PC-3 (cell line): ENCODE results near the gene KIF6. TPM values are rescaled to one million over a fixed set of nuclear protein-coding genes. Genes with fewer than 3 reads are reported as not detected.

Experiments used
- ATAC-seq: fragments of 200-7000 bp; cut with Tn5 transposase; 2 replicates; pipeline ENCODE4 v1.9.1; 2020; ENCODE audit warnings: mild to moderate bottlenecking, moderate library complexity
- BruUV-seq: library from RNA; stranded (reverse); fragments of 400-500 nt; replicated peaks from 2 replicates; lab custom pipeline; 2021; lab: Mats Ljungman, UMichigan
- CTCF ChIA-PET: fragments of 300-600 bp; sonication (Branson Sonifier 250); formaldehyde crosslinking; loops from one replicate; lab custom pipeline; 2022; ENCODE audit warnings: antibody characterized with exemption; lab: Charles Lee
- POLR2A ChIA-PET: fragments of 300-600 bp; sonication (Branson Sonifier 250); formaldehyde crosslinking; loops from one replicate; lab custom pipeline; 2022; ENCODE audit warnings: antibody characterized with exemption; ENCODE audit not compliant: unreplicated experiment; lab: Charles Lee
- DNase-seq: peaks from one replicate; pipeline ENCODE4 v3.0.0-alpha.2; 2015
- H2AFZ ChIP-seq: fragments of 300-600 bp; sonication (generic); 2 replicates; pipeline ENCODE4 v1.6.0; 2016; ENCODE audit warnings: antibody characterized with exemption, low read length
- H3F3A ChIP-seq: fragments of 300-600 bp; sonication (generic); one replicate; pipeline ENCODE4 v1.6.0; 2017; ENCODE audit warnings: antibody characterized with exemption, low read length, control low read depth, mild to moderate bottlenecking; ENCODE audit not compliant: unreplicated experiment
- H3K27ac ChIP-seq: fragments of 300-600 bp; sonication (generic); 2 replicates; pipeline ENCODE4 v1.5.1; 2016; ENCODE audit warnings: mild to moderate bottlenecking, low read length
- H3K27me3 ChIP-seq: fragments of 300-600 bp; sonication (generic); 2 replicates; pipeline ENCODE4 v1.6.1; 2016; ENCODE audit warnings: low read length, mixed read lengths
- H3K36me3 ChIP-seq: fragments of 300-600 bp; sonication (generic); 2 replicates; pipeline ENCODE4 v1.6.1; 2016; ENCODE audit warnings: low read depth, mixed run types, low read length, mixed read lengths
- H3K4me1 ChIP-seq: fragments of 300-600 bp; sonication (generic); 2 replicates; pipeline ENCODE4 v1.5.1; 2016; ENCODE audit warnings: low read length; ENCODE audit not compliant: insufficient read depth
- H3K4me2 ChIP-seq: fragments of 300-600 bp; sonication (generic); 2 replicates; pipeline ENCODE4 v1.6.0; 2016; ENCODE audit warnings: low read length
- H3K4me3 ChIP-seq: fragments of 300-600 bp; sonication (generic); 2 replicates; pipeline ENCODE4 v1.5.1; 2016; ENCODE audit warnings: mild to moderate bottlenecking, low read length, mixed read lengths
- H3K79me2 ChIP-seq: fragments of 300-600 bp; sonication (generic); 2 replicates; pipeline ENCODE4 v1.6.1; 2017; ENCODE audit warnings: low read length, mixed read lengths
- H3K9ac ChIP-seq: fragments of 300-600 bp; sonication (generic); 2 replicates; pipeline ENCODE4 v1.6.0; 2016; ENCODE audit warnings: mild to moderate bottlenecking, low read length
- H3K9me2 ChIP-seq: fragments of 300-600 bp; sonication (generic); replicated peaks from 2 replicates; pipeline ENCODE4 v1.6.1; 2016; ENCODE audit warnings: mixed run types, low read length, mixed read lengths
- H3K9me3 ChIP-seq: fragments of 300-600 bp; sonication (generic); 2 replicates; pipeline ENCODE4 v1.6.1; 2016; ENCODE audit warnings: low read length, mixed read lengths
- H4K20me1 ChIP-seq: fragments of 300-600 bp; sonication (generic); 2 replicates; pipeline ENCODE4 v1.6.1; 2016; ENCODE audit warnings: low read length, mixed read lengths
- CTCF ChIP-seq: fragments of 300-600 bp; sonication (generic); conservative IDR thresholded peaks from 2 replicates; pipeline ENCODE4 v1.5.1; 2017; ENCODE audit warnings: antibody characterized with exemption, low read depth, mild to moderate bottlenecking, low read length
- EZH2 ChIP-seq: fragments of 300-600 bp; sonication (generic); IDR thresholded peaks from one replicate; pipeline ENCODE4 v1.6.1; 2017; ENCODE audit warnings: antibody characterized with exemption, mild to moderate bottlenecking, low read length; ENCODE audit not compliant: unreplicated experiment
- EZH2phosphoT487 ChIP-seq: fragments of 300-600 bp; sonication (generic); IDR thresholded peaks from 2 replicates; pipeline ENCODE4 v1.6.1; 2018; ENCODE audit warnings: mild to moderate bottlenecking, antibody characterized with exemption, low read length, borderline replicate concordance
- intact Hi-C: fragments of 100-400 bp; cut with micrococcal nuclease; formaldehyde crosslinking; loops from 2 replicates; pipeline ENCODE4 v1.9.0; 2023
- total RNA-seq: library from RNA; depleted of rRNA; stranded (reverse); fragments of >200 nt; gene quantifications from 2 replicates; pipeline ENCODE4 v1.2.3, GENCODE V29; 2014

The KIF6 gene
- total RNA-seq, 1 experiment from 2014 or later: 0.07 TPM

GRCh38 chr6:39391182-39391581, 334.0 kb downstream of the KIF6 start:
- no peak overlapping the region for H3K27ac ChIP-seq
- no peaks in the 10 kb centered on the region for H3K79me2 ChIP-seq
- no TSS peak for BruUV-seq
- H3K36me3 ChIP-seq: no peaks in the 10 kb centered on the region
- no peak overlapping the region for H3K4me3 ChIP-seq
- no peak for TF ChIP-seq EZH2phosphoT487
- TF ChIP-seq EZH2: no peak
- TF ChIP-seq CTCF: no peak
- H3K9me2 ChIP-seq: no peaks in the 10 kb centered on the region
- H3K9me3 ChIP-seq: no peaks in the 10 kb centered on the region
- intact Hi-C loops: no loop called here
- no peaks in the 10 kb centered on the region for H3K4me1 ChIP-seq
- ChIA-PET POLR2A (no interaction called here), CTCF (no interaction called here)
- H2AFZ ChIP-seq: no peak overlapping the region
- H3K4me2 ChIP-seq: no peak overlapping the region
- H4K20me1 ChIP-seq: no peaks in the 10 kb centered on the region
- ATAC-seq: no peak
- peaks cover 42% of the 10 kb centered on the region for H3K27me3 ChIP-seq
- no peak for DNase-seq
- no peaks in the 10 kb centered on the region for H3F3A ChIP-seq
- H3K9ac ChIP-seq: no peak overlapping the region

- H3K36me3 ChIP-seq: no peaks in the 10 kb centered on the region
- H3K9ac ChIP-seq: no peak overlapping the region
- no peak overlapping the region for H3K27ac ChIP-seq
- BruUV-seq: no TSS peak
- no peak overlapping the region for H2AFZ ChIP-seq
- ChIA-PET POLR2A (no interaction called here), CTCF (no interaction called here)
- no peak overlapping the region for H3K4me2 ChIP-seq
- no peaks in the 10 kb centered on the region for H3K79me2 ChIP-seq
- intact Hi-C loops: no loop called here
- no peak overlapping the region for H3K4me3 ChIP-seq
- no peaks in the 10 kb centered on the region for H3K9me2 ChIP-seq
- no peaks in the 10 kb centered on the region for H3F3A ChIP-seq
- no peaks in the 10 kb centered on the region for H3K9me3 ChIP-seq
- H3K27me3 ChIP-seq: peaks cover 38% of the 10 kb centered on the region
- no peaks in the 10 kb centered on the region for H4K20me1 ChIP-seq
- ATAC-seq: no peak
- H3K4me1 ChIP-seq: no peaks in the 10 kb centered on the region
- DNase-seq: no peak
- TF ChIP-seq EZH2: no peak
- TF ChIP-seq EZH2phosphoT487: no peak
- TF ChIP-seq CTCF: no peak
Measured at GRCh38 chr6:39389484-39389767, 335.8 kb downstream of the KIF6 start.

- intact Hi-C loops: no loop called here
- ChIA-PET POLR2A (no interaction called here), CTCF (no interaction called here)
- H3K4me3 ChIP-seq: no peak overlapping the region
- TF ChIP-seq EZH2phosphoT487 (no peak), EZH2 (no peak), CTCF (no peak)
- no peaks in the 10 kb centered on the region for H3K36me3 ChIP-seq
- H2AFZ ChIP-seq: no peak overlapping the region
- DNase-seq: no peak
- H3K4me2 ChIP-seq: no peak overlapping the region
- H3K27me3 ChIP-seq: peaks cover 35% of the 10 kb centered on the region
- H3K4me1 ChIP-seq: no peaks in the 10 kb centered on the region
- no peaks in the 10 kb centered on the region for H3K9me2 ChIP-seq
- no peak overlapping the region for H3K27ac ChIP-seq
- H3F3A ChIP-seq: no peaks in the 10 kb centered on the region
- no peaks in the 10 kb centered on the region for H4K20me1 ChIP-seq
- BruUV-seq: no TSS peak
- no peak for ATAC-seq
- H3K9ac ChIP-seq: no peak overlapping the region
- no peaks in the 10 kb centered on the region for H3K9me3 ChIP-seq
- no peaks in the 10 kb centered on the region for H3K79me2 ChIP-seq
Measured at GRCh38 chr6:39388606-39389483, 336.4 kb downstream of the KIF6 start.
